Gastrocnemius medialis (tissue), 4 donors: Measurements from ENCODE around the gene PTPN11.

ENCODE experiments used
- POLR2A ChIP-seq, 2 donors: fragments of 450-650 bp; IDR thresholded peaks; one replicate each; pipeline ENCODE4 v1.6.1; 2017; ENCODE audit warnings: antibody characterized with exemption in 2 of 2, mild to moderate bottlenecking in 2 of 2, moderate library complexity in 2 of 2
- TF ChIP-seq, protein P1 (sequence below), 5 experiments: fragments of 450-650 bp in 3 of 5; fragments of 200-600 bp in 2 of 5; sonication (generic) in 2 of 5; IDR thresholded peaks in 4 of 5; conservative IDR thresholded peaks in 1 of 5; 1 replicate in 4 of 5; 2 replicates in 1 of 5; pipeline ENCODE4 v1.5.1; 2016 to 2019; ENCODE audit warnings: antibody characterized with exemption in 5 of 5, mild to moderate bottlenecking in 3 of 5, moderate library complexity in 3 of 5

DNA sequence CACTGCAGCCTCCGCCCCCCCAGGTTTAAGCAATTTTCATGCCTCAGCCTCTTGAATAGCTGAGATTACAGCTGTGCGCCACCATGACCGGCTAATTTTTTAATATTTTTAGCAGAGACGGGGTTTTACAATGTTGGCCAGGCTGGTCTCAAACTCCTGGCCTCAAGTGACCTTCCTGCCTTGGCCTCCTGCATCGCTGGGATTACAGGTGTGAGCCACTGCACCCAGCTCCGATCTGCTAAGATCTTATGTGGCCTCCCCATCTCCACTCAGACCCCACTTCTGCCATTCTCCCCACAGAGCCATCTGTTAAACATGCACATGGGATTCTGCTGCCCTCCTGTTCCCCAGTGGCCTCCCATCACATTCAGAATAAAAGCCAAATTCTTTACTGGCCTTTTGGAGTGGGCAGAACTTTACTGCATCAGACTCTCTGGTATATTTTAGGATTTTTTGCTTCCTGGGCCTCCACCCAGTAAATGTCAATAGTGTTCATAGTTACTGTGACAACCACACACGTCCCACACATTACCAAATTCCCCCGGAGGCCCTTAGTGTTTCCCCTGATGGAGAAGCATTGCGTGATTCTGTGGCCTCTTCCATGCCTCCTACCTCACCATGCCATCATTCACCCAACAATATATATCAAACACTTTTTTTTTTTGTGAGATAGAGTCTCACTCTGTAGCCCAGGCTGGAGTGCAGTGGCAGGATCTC, 96.3 kb downstream of the PTPN11 start:
- TF ChIP-seq, protein P1, sequence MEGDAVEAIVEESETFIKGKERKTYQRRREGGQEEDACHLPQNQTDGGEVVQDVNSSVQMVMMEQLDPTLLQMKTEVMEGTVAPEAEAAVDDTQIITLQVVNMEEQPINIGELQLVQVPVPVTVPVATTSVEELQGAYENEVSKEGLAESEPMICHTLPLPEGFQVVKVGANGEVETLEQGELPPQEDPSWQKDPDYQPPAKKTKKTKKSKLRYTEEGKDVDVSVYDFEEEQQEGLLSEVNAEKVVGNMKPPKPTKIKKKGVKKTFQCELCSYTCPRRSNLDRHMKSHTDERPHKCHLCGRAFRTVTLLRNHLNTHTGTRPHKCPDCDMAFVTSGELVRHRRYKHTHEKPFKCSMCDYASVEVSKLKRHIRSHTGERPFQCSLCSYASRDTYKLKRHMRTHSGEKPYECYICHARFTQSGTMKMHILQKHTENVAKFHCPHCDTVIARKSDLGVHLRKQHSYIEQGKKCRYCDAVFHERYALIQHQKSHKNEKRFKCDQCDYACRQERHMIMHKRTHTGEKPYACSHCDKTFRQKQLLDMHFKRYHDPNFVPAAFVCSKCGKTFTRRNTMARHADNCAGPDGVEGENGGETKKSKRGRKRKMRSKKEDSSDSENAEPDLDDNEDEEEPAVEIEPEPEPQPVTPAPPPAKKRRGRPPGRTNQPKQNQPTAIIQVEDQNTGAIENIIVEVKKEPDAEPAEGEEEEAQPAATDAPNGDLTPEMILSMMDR (IDR thresholded peaks at IDR 0.05 in 4 of 5, conservative IDR thresholded peaks at IDR 0.05 in 1 of 5): no peak
- TF ChIP-seq POLR2A (IDR thresholded peaks at IDR 0.05): no peak
